RWPE2 (cell line): ENCODE measurements around the gene RAI14.

Experiments used
- ATAC-seq: fragments of 200-7000 bp; cut with Tn5 transposase; 3 replicates; pipeline ENCODE4 v1.9.1; 2021; ENCODE audit warnings: low read depth
- DNase-seq: peaks from one replicate; pipeline ENCODE4 v3.0.0-alpha.2; 2020; ENCODE audit warnings: low spot score
- H3K27ac ChIP-seq: fragments of 450-650 bp; 2 replicates; pipeline ENCODE4 v1.5.1; 2017; ENCODE audit warnings: mild to moderate bottlenecking; ENCODE audit not compliant: poor library complexity, severe bottlenecking
- H3K27me3 ChIP-seq: fragments of 250-450 bp; sonication (Bioruptor Pico); 2 replicates; pipeline ENCODE4 v1.5.1; 2021; ENCODE audit warnings: mild to moderate bottlenecking, moderate library complexity; ENCODE audit not compliant: insufficient read depth, poor library complexity, severe bottlenecking
- H3K36me3 ChIP-seq: fragments of 250-450 bp; sonication (Bioruptor Pico); 2 replicates; pipeline ENCODE4 v1.5.1; 2020; ENCODE audit warnings: low read depth, mild to moderate bottlenecking, moderate library complexity
- H3K4me1 ChIP-seq: fragments of 250-450 bp; sonication (Bioruptor Pico); 2 replicates; pipeline ENCODE4 v1.5.1; 2021; ENCODE audit warnings: mild to moderate bottlenecking, moderate library complexity; ENCODE audit not compliant: insufficient read depth, poor library complexity, severe bottlenecking
- H3K4me3 ChIP-seq: fragments of 250-450 bp; sonication (Bioruptor Pico); 2 replicates; pipeline ENCODE4 v1.5.1; 2021; ENCODE audit warnings: mild to moderate bottlenecking, moderate library complexity; ENCODE audit not compliant: severe bottlenecking
- H3K9me3 ChIP-seq: fragments of 250-450 bp; sonication (Bioruptor Pico); 2 replicates; pipeline ENCODE4 v1.5.1; 2021; ENCODE audit warnings: mild to moderate bottlenecking, moderate library complexity; ENCODE audit not compliant: severe bottlenecking
- CTCF ChIP-seq: fragments of 450-650 bp; IDR thresholded peaks from one replicate; pipeline ENCODE4 v1.5.1; 2017; ENCODE audit warnings: mild to moderate bottlenecking, moderate library complexity; ENCODE audit not compliant: poor library complexity, severe bottlenecking

RAI14 gene

GRCh38 chr5:34620185-34620584 is 35.9 kb upstream of the RAI14 start:
- H3K27ac ChIP-seq, result no peak overlapping the region
- H3K9me3 ChIP-seq, result no peaks in the 10 kb centered on the region
- no peak overlapping the region for H3K4me3 ChIP-seq
- no peaks in the 10 kb centered on the region for H3K4me1 ChIP-seq
- no peaks in the 10 kb centered on the region for H3K36me3 ChIP-seq
- ATAC-seq (no peak), DNase-seq (no peak)
- no peak for TF ChIP-seq CTCF
- H3K27me3 ChIP-seq, result no peaks in the 10 kb centered on the region

DNA sequence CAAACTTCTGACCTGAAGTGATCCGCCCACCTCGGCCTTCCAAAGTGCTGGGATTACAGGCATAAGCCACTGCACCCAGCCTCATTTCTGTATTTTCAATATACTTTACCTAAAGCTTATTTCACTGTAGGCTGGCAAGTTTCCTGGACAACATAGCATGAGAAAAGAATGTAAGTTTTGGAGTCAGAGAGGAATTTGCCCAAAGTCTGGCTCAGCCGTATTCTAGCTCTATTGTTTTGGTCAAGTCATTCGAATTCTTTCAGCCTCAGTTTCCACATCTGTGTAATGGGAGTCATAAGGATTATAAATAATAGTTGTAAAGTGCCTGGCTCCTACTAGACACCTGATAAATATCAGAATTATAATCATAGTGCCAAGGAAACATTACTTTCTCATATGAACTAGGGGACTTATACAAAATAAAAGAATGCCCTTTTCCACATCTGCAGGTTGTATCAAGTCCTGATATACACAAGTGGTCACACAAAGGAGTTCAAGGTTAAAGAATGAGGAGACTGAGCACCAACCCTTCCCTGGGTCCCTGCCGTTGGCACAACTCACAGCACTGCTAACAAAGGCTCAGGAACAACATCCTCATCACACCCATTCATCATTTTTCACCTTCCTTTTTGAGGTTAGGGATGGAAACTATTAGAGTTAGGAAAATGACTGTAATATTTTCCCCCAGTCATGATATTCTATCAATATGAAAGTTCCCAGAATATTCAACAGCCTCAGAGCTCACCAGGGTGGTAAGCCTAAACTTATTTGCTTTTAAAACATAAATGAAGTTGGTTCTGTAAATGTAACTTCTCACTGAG is 34.6 kb upstream of the RAI14 start:
- H3K4me1 ChIP-seq, result no peaks in the 10 kb centered on the region
- no peak for TF ChIP-seq CTCF
- H3K36me3 ChIP-seq, result no peaks in the 10 kb centered on the region
- ATAC-seq (no peak), DNase-seq (no peak)
- H3K9me3 ChIP-seq, result no peaks in the 10 kb centered on the region
- no peak overlapping the region for H3K4me3 ChIP-seq
- H3K27me3 ChIP-seq, result no peaks in the 10 kb centered on the region
- H3K27ac ChIP-seq, result no peak overlapping the region

DNA sequence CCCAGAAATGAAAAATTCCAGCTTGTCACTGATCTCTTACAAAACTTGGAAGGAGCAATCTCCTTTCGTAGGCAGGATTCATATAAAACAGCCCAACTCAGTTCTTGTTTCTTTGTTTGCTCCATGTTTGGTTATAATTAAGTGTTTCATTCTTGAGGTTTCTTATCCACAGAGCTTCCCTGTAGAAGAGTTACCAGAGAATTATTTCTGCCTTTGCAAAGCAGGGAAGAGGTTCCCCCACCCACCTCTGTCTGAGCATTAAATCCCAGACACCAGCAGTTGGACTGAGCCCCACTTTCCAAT is 34.1 kb upstream of the RAI14 start:
- Histone ChIP-seq H3K9me3 (no peaks in the 10 kb centered on the region), H3K27me3 (no peaks in the 10 kb centered on the region), H3K36me3 (no peaks in the 10 kb centered on the region), H3K27ac (no peak overlapping the region), H3K4me3 (no peak overlapping the region), H3K4me1 (no peaks in the 10 kb centered on the region)
- no peak for DNase-seq
- no peak for TF ChIP-seq CTCF
- no peak for ATAC-seq

- TF ChIP-seq CTCF, result no peak
- ATAC-seq, result no peak
Measured at GRCh38 chr5:34624691-34625090, 31.4 kb upstream of the RAI14 start.

DNA sequence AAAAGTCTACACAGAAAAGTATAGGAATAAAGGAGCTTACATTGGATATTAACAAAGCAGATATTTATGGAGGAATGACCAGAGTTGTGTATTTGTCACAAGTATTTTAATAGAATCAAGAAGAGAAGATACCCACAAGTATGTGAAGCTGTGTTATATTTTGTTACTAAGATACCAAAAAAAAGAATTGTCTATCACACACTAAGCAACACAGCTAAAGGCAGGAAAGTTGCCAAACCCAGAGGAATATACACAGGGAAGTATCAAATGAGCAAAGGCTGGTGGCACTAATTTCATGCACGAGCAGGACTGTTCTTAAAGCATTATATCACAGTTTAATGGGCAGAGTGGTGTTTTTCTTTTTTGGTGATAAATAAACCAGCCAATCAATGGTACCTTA is 30.9 kb upstream of the RAI14 start:
- no peak for DNase-seq
- Histone ChIP-seq H3K4me1 (peaks cover 4% of the 10 kb centered on the region), H3K27ac (no peak overlapping the region), H3K36me3 (no peaks in the 10 kb centered on the region), H3K4me3 (no peak overlapping the region), H3K27me3 (no peaks in the 10 kb centered on the region), H3K9me3 (no peaks in the 10 kb centered on the region)
- no peak for TF ChIP-seq CTCF
- no peak for ATAC-seq

More at GRCh38 chr5:34624691-34625090, 31.4 kb upstream of the RAI14 start:
- DNase-seq, result no peak
- Histone ChIP-seq H3K27ac (no peak overlapping the region), H3K27me3 (no peaks in the 10 kb centered on the region), H3K36me3 (no peaks in the 10 kb centered on the region), H3K4me3 (no peak overlapping the region), H3K9me3 (no peaks in the 10 kb centered on the region), H3K4me1 (peaks cover 4% of the 10 kb centered on the region)
